ENCODE data around the gene UBXN7. TPM values are rescaled to one million over a fixed set of nuclear protein-coding genes. Genes with fewer than 3 reads are reported as not detected.
A peak's percentile ranks its signal among the peaks of the same experiment; 100 is the strongest.

Gene UBXN7
- total RNA-seq, 1 experiment from 2014 or later = 99.6 TPM

DNA sequence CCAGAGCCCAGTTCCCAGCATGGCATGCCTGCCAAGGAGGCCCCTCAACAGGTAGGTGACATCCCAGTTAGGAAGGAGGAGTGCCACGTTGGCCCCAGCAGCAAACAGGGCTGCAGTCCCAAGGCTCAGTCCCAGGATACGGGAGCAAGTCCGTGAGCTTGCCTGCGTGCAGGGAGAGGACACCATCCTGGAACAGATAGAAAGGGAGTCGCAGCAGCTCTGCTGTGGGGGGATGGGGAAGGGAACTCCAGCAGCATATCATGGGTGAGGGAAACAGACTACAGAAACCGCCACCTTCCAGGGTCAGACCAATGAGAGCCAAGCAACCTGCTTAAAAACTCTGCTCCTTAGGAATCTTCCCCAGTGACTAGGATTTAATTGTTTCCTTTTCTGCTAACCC, 104.8 kb downstream of the UBXN7 start:
- no peak for DNase-seq (ENCODE audit: low spot score)
- ChIA-PET POLR2A (no interaction called here), CTCF (interaction anchor here (1.0 kb wide), 1 partner anchor 10 kb away, joined by 3 read pairs; no protein-coding TSS in a partner anchor)
- H3K4me3 Mint-ChIP-seq = no peak overlapping the region
- peak overlapping the region; percentile 42; the same call in 1 of the 2 replicates for H3K27ac Mint-ChIP-seq
- H3K4me1 Mint-ChIP-seq = peaks cover 12% of the 10 kb centered on the region
- no peaks in the 10 kb centered on the region for H3K27me3 Mint-ChIP-seq (ENCODE audit: low read depth)
- H3K9me3 Mint-ChIP-seq = no peaks in the 10 kb centered on the region
- peak; percentile 59 for ATAC-seq
- H3K36me3 Mint-ChIP-seq = no peaks in the 10 kb centered on the region
- TF ChIP-seq ETV6 (CRISPR knock-in tag; IDR thresholded peaks at IDR 0.05) = no peak
- no peak for TF ChIP-seq ZNF416 (CRISPR knock-in tag; IDR thresholded peaks at IDR 0.05)
- TF ChIP-seq PRRX2 (CRISPR knock-in tag; IDR thresholded peaks at IDR 0.05) = no peak
- TF ChIP-seq MYBL2 (CRISPR knock-in tag; IDR thresholded peaks at IDR 0.05) = no peak
- TF ChIP-seq HMGA2 (CRISPR knock-in tag; IDR thresholded peaks at IDR 0.05) = no peak
- TF ChIP-seq NR3C1 (CRISPR knock-in tag; conservative IDR thresholded peaks at IDR 0.05; ENCODE audit: low read depth) = no peak
- no peak for TF ChIP-seq GABPB1 (CRISPR knock-in tag; IDR thresholded peaks at IDR 0.05)
- no peak for TF ChIP-seq KAT7 (CRISPR knock-in tag; IDR thresholded peaks at IDR 0.05; ENCODE audit: borderline replicate concordance)
- TF ChIP-seq ATF2 (CRISPR knock-in tag; IDR thresholded peaks at IDR 0.05; ENCODE audit: borderline replicate concordance, low read depth) = no peak
- TF ChIP-seq FOXK1 (CRISPR knock-in tag; IDR thresholded peaks at IDR 0.05) = no peak
- TF ChIP-seq E2F5 (CRISPR knock-in tag; IDR thresholded peaks at IDR 0.05) = no peak
- no peak for TF ChIP-seq RORB (CRISPR knock-in tag; IDR thresholded peaks at IDR 0.05)
- TF ChIP-seq, protein P1, sequence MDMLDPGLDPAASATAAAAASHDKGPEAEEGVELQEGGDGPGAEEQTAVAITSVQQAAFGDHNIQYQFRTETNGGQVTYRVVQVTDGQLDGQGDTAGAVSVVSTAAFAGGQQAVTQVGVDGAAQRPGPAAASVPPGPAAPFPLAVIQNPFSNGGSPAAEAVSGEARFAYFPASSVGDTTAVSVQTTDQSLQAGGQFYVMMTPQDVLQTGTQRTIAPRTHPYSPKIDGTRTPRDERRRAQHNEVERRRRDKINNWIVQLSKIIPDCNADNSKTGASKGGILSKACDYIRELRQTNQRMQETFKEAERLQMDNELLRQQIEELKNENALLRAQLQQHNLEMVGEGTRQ (CRISPR knock-in tag; IDR thresholded peaks at IDR 0.05) = no peak
- TF ChIP-seq, protein P2, sequence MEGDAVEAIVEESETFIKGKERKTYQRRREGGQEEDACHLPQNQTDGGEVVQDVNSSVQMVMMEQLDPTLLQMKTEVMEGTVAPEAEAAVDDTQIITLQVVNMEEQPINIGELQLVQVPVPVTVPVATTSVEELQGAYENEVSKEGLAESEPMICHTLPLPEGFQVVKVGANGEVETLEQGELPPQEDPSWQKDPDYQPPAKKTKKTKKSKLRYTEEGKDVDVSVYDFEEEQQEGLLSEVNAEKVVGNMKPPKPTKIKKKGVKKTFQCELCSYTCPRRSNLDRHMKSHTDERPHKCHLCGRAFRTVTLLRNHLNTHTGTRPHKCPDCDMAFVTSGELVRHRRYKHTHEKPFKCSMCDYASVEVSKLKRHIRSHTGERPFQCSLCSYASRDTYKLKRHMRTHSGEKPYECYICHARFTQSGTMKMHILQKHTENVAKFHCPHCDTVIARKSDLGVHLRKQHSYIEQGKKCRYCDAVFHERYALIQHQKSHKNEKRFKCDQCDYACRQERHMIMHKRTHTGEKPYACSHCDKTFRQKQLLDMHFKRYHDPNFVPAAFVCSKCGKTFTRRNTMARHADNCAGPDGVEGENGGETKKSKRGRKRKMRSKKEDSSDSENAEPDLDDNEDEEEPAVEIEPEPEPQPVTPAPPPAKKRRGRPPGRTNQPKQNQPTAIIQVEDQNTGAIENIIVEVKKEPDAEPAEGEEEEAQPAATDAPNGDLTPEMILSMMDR (IDR thresholded peaks at IDR 0.05) = no peak
- no peak for TF ChIP-seq ATF3 (CRISPR knock-in tag; conservative IDR thresholded peaks at IDR 0.05)
- TF ChIP-seq PRDM15 (CRISPR knock-in tag; IDR thresholded peaks at IDR 0.05) = no peak
- TF ChIP-seq MXD4 (CRISPR knock-in tag; IDR thresholded peaks at IDR 0.05; ENCODE audit: borderline replicate concordance) = no peak

GRCh38 chr3:196326936-196327335, 105.3 kb downstream of the UBXN7 start:
- DNase-seq (ENCODE audit: low spot score) = no peak
- ATAC-seq = no peak
- H3K4me1 Mint-ChIP-seq = peaks cover 12% of the 10 kb centered on the region
- CTCF ChIA-PET = interaction anchor here (1.0 kb wide), 1 partner anchor 10 kb away, joined by 3 read pairs; no protein-coding TSS in a partner anchor
- no peak overlapping the region for H3K4me3 Mint-ChIP-seq
- no peaks in the 10 kb centered on the region for H3K27me3 Mint-ChIP-seq (ENCODE audit: low read depth)
- POLR2A ChIA-PET = no interaction called here
- no peaks in the 10 kb centered on the region for H3K36me3 Mint-ChIP-seq
- H3K27ac Mint-ChIP-seq = 0 out of 2 replicates have a peak overlapping the region, but pooled peaks have one; percentile 28
- TF ChIP-seq MYBL2 (CRISPR knock-in tag; IDR thresholded peaks at IDR 0.05) = no peak
- no peak for TF ChIP-seq PREB (CRISPR knock-in tag; IDR thresholded peaks at IDR 0.05; ENCODE audit: borderline replicate concordance)
- H3K9me3 Mint-ChIP-seq = no peaks in the 10 kb centered on the region
